ENCODE results near the gene ETV6.

Gene ETV6

GRCh38 chr12:11686120-11686519, 36.6 kb downstream of the ETV6 start:
- H3K36me3 ChIP-seq: no peaks in the 10 kb centered on the region
- no peaks in the 10 kb centered on the region for H3K27me3 ChIP-seq (ENCODE audit: insufficient read depth, low read depth, severe bottlenecking)
- no peak overlapping the region for H3K27ac ChIP-seq
- TF ChIP-seq CTCF (IDR thresholded peaks at IDR 0.05; ENCODE audit: low read depth, low read length): no peak
- DNase-seq: no peak
- H3K4me3 ChIP-seq (ENCODE audit: low read depth, low read length): no peak overlapping the region
- no peaks in the 10 kb centered on the region for H3K9me3 ChIP-seq (ENCODE audit: severe bottlenecking)

GRCh38 chr12:11687528-11687927, 38.1 kb downstream of the ETV6 start:
- Histone ChIP-seq H3K4me3 (ENCODE audit: low read depth, low read length) (no peak overlapping the region), H3K9me3 (ENCODE audit: severe bottlenecking) (no peaks in the 10 kb centered on the region), H3K36me3 (no peaks in the 10 kb centered on the region), H3K27ac (no peak overlapping the region), H3K27me3 (ENCODE audit: insufficient read depth, low read depth, severe bottlenecking) (no peaks in the 10 kb centered on the region)
- TF ChIP-seq CTCF (IDR thresholded peaks at IDR 0.05; ENCODE audit: low read depth, low read length): no peak
- DNase-seq: no peak

GRCh38 chr12:11688379-11688778, 38.9 kb downstream of the ETV6 start:
- TF ChIP-seq CTCF (IDR thresholded peaks at IDR 0.05; ENCODE audit: low read depth, low read length): no peak
- no peak overlapping the region for H3K4me3 ChIP-seq (ENCODE audit: low read depth, low read length)

GRCh38 chr12:11688831-11689230, 39.4 kb downstream of the ETV6 start:
- no peak for DNase-seq
- no peaks in the 10 kb centered on the region for H3K36me3 ChIP-seq
- no peak for TF ChIP-seq CTCF (IDR thresholded peaks at IDR 0.05; ENCODE audit: low read depth, low read length)
- no peak overlapping the region for H3K27ac ChIP-seq
- no peaks in the 10 kb centered on the region for H3K27me3 ChIP-seq (ENCODE audit: insufficient read depth, low read depth, severe bottlenecking)
- no peak overlapping the region for H3K4me3 ChIP-seq (ENCODE audit: low read depth, low read length)
- H3K9me3 ChIP-seq (ENCODE audit: severe bottlenecking): no peaks in the 10 kb centered on the region

More at GRCh38 chr12:11688379-11688778, 38.9 kb downstream of the ETV6 start:
- no peaks in the 10 kb centered on the region for H3K36me3 ChIP-seq
- H3K27me3 ChIP-seq (ENCODE audit: insufficient read depth, low read depth, severe bottlenecking): no peaks in the 10 kb centered on the region
- H3K27ac ChIP-seq: no peak overlapping the region
- no peaks in the 10 kb centered on the region for H3K9me3 ChIP-seq (ENCODE audit: severe bottlenecking)
- no peak for DNase-seq

GRCh38 chr12:11689591-11690186, 40.2 kb downstream of the ETV6 start:
- Histone ChIP-seq H3K27ac (no peak overlapping the region), H3K36me3 (no peaks in the 10 kb centered on the region), H3K9me3 (ENCODE audit: severe bottlenecking) (no peaks in the 10 kb centered on the region), H3K4me3 (ENCODE audit: low read depth, low read length) (no peak overlapping the region), H3K27me3 (ENCODE audit: insufficient read depth, low read depth, severe bottlenecking) (no peaks in the 10 kb centered on the region)
- DNase-seq: peak; percentile 15
- no peak for TF ChIP-seq CTCF (IDR thresholded peaks at IDR 0.05; ENCODE audit: low read depth, low read length)

GRCh38 chr12:11693067-11693466, 43.6 kb downstream of the ETV6 start:
- no peak overlapping the region for H3K4me3 ChIP-seq (ENCODE audit: low read depth, low read length)
- H3K27ac ChIP-seq: no peak overlapping the region
- H3K9me3 ChIP-seq (ENCODE audit: severe bottlenecking): no peaks in the 10 kb centered on the region
- TF ChIP-seq CTCF (IDR thresholded peaks at IDR 0.05; ENCODE audit: low read depth, low read length): no peak
- no peaks in the 10 kb centered on the region for H3K36me3 ChIP-seq
- no peak for DNase-seq
- no peaks in the 10 kb centered on the region for H3K27me3 ChIP-seq (ENCODE audit: insufficient read depth, low read depth, severe bottlenecking)
